NCI-H2081 treated with DMSO at 0.1 percent for 48 hours (cell line): Measurements from ENCODE around the gene ACTR1A.
"Not testable (repeated sequence)": the region's sequence is repeated elsewhere in the genome, so short reads cannot be mapped to it uniquely, and the experiment has no call there.

ENCODE experiments used
- DNase-seq: peaks from one replicate; lab custom pipeline; 2025; lab: John Stamatoyannopoulos, UW

ACTR1A gene

DNA sequence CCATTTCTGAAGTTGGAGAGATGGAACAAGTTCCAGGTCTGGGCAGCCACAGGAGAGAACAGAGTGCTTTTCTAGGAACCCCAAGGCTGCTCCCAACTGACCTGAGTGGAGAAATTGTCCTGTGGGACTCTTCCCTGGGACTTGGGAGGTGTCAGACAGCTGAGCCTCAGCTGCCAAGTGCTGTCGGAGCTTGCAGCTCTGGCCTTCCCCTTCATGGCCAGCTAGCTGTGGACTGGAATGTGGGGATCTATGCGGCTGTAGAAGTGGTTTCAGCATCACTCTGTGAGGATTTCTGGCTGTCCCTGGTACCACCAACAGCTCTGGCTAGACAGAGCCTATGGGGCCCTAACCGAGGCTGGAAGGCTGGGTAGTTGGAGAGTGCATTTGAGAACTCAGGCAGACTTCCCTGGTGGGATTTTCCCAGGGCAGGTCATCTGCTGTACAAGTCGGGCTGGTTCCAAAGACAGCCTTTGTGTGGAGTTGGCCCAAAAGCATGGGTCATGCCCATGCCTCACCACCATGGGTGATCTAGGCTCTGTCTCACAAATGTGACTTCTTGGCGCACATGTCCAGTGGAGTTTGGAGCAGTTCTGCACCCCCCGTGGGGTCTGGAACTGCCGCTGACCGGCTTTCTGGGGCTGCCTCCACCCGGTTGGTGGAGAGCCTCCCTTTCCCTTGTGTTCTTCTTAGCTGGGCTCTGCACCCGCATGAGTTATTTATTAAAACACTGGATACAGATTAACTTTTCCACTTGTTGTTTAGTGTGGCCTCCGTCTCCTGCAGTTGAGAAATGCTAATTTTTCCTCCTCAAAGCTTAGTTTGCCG is 12.2 kb upstream of the ACTR1A start:
- DNase-seq: no peak

DNA sequence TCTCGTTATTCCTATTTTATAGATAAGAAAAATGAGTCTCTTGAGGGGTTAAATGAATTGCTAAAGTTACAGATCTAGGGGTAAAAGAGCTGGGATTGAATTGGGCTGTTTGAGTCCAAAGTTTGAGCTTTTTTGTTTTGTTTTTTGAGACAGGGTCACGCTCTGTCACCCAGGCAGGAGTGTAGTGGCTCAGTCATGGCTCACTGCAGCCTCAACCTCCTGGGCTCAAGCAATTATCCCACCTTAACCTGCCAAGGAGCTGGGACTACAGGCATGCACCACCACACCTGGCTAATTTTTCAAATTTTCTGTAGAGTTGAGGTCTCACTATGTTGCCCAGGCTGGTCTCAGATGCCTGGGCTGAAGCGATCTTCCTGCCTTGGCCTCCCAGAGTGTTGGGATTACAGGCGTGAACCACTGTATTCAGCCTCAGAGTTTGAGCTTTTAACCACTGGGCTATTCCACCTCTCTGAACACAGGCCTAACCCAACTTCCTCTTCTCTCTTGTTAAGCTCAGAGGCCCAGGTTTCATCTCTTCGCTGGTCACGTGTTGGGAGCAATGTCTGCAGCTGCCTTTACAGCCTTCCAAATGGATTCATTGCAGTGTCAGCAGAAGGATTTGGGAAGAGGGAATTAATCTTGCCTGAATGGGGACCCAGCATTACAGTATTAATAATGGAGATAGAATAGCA is 9.2 kb upstream of the ACTR1A start:
- DNase-seq: no peak

DNA sequence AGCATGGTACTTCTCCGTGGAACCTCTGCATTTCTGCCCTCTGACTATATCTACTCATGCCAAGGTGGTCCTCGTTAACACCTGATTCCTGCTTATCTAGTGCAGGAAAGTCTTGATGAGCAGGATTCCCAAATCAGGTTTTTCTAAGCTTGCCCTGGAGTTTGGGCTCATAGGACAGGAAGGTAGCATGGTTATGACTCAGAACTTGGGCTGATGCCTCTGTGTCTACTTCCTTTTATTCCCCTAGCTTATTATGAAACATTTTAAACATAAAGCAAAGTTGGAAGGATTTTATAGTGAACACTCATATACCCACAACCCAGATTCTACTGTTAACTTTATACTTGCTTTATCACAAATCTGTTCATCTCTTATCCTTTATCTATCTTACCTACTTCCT is 6.9 kb upstream of the ACTR1A start:
- no peak for DNase-seq

DNA sequence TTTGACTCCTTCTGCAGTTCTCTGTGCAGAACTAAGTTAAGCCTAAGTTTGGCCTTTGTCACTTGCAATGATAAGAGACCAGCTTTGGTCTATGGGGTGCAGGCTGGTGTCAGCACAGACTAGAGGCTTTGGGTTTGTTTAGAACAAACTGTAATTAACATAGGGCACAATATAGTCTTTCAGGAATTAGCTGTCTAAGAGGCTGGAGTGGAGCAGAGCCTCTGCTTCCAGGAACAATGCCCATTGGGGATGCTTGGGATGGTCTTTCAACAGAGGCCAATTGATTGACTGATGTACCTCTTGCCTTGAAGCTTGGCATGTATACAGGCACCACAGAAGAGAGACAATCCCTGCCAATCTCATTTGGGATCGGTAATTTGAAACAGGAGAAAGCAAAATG is 6.0 kb upstream of the ACTR1A start:
- DNase-seq: no peak

DNA sequence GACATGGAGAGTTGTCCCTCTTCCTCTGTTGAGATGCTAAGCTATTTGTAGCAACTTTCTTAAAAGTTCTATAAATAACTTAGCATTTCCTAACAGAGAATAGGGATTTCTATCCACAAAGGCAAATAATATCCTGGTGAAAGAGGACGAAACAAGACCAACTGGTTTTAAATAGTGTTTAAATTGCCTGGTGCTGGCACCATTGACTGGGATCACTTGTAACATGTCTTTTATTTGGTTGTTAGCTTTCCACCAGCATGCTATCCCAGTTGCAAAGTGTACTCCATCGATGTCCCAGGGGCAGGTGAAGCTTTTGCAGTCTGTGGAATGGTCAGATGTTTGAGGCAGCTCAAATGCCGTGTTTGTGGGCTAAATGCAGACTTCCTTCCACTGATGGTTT is 5.0 kb upstream of the ACTR1A start:
- DNase-seq: no peak

DNA sequence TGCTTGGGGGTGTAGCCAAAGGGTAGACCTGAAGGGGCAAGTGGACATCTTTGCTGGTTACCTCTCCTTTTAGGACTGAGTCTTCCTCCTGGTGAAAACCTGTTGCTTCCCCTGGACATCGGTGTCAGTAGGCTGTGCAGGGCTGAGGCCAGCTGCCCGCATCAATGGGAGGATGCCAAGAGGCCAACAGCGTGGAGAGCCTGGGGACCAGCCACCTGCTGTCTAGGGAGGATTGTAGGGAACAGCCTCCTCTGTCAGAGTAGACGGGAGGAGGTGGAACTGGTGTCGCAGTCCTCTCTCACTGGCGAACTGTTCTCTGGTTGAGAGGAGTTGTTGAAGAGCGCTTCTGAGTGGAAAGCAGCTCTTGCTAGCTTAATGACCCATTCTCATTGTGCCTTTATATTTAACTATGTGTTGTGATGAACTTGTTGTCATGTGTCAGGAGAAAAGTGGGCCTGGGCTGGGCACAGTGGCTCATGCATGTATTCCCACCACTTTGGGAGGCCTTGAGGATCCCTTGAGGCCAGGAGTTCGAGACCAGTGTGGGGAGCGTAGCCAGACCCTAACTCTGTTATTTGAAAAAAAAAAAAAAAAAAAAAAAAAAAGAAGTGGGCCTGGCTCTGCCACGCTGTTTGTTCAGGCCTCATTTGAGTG is 3.1 kb upstream of the ACTR1A start:
- DNase-seq: no peak

DNA sequence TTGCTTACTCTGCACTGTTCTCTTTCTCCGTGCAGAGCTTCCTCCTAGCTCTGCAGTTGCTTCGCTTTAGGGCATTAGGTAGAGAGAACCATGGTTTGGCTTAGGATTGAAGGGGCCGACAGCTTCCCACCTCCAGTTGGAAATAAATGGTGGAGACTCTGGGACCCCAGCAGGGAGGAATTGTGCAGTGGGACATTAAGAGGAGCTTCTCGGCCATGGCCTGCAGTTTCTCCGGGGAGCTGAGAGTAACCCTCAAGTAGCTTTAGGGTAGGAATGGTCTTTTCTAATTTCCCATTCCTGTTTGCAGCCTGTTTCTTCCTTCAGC is 2.4 kb upstream of the ACTR1A start:
- DNase-seq: no peak

DNA sequence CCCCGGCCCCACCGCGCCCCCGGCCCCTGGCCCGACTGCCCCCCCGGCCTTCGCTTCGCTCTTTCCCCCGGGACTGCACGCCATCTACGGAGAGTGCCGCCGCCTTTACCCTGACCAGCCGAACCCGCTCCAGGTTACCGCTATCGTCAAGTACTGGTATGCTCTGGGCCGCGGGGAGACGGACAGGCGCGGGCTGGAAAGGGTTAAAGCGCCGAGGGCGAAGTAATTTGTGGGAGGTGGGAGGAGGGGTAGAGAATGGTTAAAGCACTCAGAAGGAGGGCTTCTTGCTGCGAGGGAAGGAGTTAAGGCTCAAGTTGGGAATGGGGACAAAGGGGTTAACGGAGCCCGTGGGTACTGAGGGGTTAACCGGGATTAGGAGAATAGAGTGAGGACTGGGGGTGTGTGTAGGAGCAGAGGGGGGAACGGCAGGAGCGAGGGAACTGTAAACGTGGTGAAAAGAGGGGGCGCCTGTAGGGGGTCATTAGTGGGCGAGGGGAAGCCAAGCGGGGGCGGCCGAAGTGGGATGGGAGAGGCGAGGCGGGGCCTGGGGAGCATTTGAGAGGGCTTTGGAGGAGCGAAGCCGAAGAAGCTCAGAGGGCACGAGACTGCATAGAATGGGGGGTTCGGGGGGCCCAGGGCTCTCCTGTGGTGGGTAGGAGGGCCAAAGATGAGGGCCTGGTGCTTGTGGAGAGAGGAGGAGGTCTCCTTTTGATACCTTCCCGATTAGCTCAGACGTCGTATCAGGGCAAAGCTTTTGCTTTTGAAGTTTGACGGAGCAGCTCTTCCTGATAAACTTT is 1.9 kb upstream of the ACTR1A start:
- no peak for DNase-seq

DNA sequence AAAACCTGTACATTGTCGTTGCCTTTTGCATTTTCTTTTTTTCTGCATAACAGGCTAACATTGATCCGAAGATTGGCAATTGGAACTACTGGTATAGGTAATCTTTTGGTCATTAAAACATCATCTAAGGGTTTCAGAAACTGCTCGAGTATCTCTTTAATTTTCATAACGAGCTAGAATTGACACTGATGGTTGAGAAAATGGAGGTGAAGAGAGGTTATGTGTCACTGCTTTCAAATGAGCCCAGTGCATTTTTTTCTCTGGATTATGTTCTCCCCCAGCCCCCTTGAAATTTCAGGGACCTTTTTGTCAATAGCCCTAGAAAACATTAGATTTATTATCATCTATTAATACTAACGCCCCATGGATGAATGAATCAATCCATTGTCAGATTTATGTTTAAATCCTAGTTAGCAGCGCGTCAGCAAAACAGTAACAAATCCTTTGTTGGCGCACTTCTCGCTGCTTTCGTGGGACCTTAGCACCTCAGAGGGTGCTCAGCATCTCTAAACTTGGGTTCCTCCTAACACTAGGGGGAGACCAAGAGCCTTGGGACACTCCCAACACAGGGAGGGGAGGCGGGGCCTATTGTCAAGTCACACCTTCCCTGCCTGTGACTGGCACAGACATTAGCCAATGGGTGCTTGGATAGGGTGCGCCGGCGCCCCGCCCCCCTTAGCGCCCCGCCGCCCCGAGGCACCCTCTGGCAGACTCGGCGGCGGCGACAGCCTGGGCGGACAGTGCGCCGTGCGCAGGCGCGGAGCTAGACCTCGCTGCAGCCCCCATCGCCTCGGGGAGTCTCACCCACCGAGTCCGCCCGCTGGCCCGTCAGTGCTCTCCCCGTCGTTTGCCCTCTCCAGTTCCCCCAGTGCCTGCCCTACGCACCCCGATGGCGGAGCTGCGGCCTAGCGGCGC is 1.0 kb upstream of the ACTR1A start, which contains the start of gene SUFU:
TSS of gene SUFU (plus strand) at position 709 of the 915 bp plus-strand sequence. CDS start at position 890, 181 bp downstream.
- DNase-seq: peak; percentile 67

DNA sequence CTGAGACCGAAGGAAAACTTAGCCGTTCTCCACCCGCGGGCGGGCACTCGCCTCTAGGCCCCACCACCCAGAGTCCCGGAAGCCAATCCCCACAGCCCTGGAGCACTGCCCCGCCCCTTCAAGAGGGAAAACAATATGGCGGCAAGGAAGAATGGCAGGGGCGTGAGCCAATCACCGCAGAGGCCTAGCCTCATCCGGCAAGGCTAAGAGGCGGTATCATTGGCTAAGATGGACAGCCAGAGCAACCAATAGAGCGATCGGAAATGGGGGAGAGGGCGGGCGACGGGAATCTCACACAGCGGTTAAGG is 529 bp downstream of the ACTR1A start:
- DNase-seq: peak; percentile 84

DNA sequence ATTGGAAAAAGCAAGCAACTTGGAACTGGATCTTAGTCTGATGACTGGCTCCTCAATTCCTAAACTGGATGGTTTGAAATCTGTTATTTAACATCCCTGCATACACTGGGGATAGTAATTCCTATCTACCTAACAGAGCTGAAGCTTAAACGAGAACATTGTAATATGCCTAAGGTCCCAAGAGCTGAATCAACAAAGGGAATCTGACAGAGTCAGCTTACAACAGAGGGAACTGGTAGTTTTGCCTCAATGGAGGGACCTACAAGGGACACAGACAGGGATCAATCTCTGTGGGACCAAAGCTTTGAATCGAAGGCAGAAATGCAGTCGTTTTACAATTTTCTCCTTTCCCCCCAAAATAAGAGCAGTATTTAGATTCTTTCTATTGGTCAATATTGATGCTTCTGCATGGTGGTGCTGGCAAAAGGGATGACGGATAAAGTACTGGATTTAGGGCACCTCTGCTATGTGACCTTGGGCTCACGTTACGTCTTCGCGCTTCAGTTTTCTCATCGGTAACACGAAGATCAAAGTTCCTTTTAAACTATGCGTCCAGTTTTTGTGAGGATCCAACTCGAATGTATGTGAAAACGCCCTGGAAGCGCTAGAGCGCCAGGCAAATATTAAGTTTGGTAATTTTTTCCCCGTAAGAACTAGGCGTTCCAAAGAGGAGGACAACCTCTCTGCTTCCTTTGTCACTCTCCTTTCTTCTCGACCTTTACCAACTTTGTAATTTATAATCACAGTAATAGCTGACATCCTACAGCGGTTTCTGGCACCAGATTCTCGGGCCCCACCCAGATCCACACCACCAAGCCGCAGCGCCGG is 1.1 kb downstream of the ACTR1A start:
- DNase-seq: no peak

DNA sequence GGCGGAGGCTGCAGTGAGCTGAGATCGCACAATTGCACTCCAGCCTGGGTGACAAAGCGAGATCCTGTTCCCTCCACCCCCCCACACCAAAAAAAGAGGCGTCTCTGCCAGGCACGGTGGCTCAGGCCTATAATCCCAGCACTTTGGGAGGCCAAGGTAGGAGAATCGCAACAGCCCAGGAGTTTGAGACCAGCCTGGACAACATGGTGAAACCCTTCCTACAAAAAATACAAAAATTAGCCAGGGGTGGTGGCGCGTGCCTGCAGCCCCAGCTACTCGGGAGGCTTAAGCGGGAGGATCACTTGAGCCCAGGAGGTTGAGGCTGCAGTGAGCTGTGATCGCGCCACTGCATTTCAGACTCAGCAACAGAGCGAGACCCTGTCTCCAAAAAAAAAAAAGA is 1.8 kb downstream of the ACTR1A start:
- not testable (repeated sequence) for DNase-seq

DNA sequence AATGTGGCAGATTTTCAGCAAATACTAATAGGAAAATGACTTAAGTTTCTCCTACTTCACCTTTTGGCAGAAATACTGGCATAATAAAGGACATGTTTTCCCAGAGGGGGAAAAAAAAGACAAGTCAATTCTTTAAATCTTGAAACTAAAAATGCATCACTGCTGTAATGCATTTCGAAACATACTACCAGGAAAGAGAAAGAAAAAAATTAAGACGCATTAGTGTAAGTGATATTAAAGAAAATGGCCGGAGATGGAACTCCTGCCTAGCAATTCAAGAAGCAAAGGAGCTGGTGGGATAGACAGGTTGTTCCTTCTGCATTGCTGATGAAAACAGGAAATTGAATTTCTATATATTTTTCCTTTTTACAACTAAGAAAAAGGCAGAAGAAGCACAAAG is 3.2 kb downstream of the ACTR1A start:
- DNase-seq: no peak

DNA sequence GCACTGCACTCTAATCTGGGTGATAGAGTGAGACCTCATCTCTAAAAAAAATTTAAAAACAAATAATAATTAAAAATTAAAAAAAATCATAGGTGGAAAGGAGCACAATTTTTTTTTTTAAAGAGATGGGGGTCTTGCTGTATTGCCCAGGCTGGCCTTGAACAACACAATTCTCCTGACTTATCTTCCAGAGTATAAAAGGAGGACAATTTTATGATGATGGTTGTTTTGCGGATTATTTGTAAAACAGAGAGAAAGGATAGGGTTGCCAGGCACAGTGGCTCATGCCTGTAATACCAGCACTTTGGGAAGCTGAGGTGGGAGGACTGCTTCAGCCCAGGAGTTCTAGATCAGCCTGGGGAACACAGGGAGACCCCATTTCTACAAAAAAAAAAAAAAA is 5.0 kb downstream of the ACTR1A start:
- no peak for DNase-seq

DNA sequence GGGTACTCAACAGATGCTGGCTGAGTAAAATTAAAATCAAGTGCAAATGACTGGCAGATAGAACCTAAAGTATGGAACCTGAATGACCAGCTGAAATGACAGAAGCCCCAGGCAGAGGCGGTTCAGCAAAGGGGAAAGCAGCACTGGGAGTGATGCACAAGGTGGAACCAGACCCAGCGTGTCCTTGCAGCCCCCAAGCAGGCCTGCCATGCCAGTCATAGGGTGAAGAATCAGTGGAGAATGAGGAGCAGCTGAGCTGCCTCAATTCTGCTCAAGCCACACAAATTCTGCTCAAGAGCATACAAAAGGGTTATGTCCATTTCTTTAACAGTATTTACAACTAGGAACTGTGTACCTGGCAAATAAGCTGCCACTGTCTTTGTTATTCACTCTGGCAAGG is 8.7 kb downstream of the ACTR1A start:
- no peak for DNase-seq

DNA sequence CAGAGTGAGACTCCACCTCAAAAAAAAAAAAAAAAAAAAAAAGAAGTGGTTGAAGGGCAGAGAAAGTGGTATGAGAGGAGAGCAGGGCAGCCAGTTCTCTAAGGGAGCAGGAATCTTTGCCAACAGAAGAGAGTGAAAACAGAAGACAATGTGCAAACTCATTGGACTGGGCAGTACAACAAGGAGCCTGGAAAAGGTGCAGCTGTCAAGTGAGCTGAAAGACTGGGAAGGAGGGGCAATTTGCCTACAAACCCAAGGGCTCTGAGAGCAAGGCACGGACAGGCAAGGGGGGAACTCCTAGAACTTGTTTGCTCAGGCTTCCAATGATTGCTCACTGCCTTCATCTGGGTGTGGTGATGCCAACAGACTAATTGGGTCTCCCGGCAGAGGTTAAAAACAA is 9.5 kb downstream of the ACTR1A start:
- no peak for DNase-seq

DNA sequence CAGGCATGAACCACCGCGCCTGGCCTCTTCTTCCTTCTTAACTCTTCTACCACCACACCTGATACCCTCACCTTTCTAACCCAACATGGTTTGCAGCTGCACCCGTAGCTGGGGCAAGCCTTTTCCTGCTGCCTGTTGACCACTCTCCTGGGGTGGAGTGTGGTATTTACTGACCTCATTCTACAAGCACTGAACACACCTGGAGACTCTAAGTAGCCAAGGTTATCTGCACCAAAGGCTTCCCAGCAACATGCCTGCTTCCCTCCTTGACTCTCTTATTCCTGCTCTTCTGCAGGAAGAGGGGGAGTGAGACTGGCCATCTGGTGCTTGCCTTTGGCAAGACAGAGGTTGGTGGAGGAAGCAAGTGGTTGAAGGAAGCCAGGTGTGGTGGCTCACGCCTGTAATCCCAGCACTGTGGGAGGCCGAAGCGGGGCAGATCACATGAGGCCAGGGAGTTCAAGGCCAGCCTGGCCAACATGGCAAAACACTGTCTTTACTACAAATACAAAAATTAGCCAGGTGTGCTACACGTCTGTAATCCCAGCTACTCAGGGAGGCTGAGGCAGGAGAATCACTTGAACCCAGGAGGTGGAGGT is 10.1 kb downstream of the ACTR1A start:
- DNase-seq: no peak

DNA sequence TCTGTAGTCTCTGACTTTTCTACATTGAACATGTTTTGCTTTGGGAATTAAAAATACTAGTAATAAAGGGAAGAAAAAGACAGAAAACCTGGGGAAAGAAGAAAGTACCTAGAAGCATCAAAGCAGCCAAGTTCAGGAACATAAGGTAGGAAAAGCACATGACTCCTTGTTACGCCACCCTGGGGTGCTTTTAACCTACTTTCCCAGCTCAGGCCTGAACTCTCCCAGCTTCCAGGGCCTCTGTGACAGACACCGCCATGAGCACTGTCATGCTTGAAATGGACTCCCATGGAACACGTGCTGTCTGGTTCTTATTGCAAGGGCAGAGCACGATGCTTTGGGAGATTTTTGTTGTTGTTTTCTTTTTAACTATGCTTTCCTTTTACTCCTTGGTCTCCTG is 11.4 kb downstream of the ACTR1A start:
- no peak for DNase-seq

DNA sequence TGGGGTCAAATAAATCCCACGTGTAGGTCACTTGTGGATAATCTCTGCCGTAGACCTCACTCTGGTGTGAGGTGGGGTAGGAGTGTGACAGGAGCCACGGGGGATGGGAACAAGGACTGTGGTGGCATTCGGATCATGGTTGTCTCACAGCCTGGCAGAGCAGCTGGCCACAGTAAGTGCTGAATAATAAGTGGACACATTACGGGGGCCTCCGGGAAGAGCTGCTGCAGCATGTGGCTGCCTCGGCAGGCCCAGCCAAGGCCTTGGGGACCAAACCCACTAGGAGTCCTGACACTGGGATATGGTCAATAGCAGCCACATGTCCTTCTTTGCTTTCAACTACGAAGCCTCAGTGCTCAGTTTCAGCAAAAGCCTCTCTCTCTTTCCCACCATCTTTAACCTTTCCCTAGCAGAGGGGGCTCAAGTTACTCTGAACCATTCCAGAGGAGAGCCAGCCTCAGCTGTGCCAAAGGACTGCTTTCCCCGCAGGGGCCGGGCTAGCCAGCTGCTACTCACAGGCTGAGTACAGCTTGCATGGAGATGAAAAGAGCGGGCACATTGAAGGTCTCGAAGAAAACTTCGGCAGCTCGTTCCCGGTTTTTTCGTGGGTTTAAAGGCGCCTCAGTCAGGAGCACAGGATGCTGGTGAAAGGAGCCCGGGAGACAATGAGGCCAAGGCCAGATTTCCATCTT is 17.3 kb downstream of the ACTR1A start:
- DNase-seq: no peak

DNA sequence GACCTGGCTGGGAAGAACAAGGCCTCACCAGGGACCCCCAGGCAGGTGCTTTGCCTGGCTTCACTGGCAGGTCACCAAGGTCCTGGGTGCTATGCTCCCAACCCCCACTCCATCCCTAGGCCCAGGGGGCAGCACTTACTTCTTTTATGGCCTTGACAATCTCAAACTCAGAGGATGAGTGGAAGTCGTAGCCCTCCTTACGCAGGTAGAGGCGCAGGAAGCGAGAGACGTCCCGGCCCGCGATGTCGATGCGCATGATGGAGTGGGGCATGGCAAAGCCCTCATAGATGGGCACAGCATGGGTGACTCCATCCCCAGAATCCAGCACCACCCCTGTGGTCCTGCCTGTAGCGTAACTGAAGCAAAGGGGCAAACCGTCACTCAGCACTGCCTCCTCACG is 18.5 kb downstream of the ACTR1A start:
- no peak for DNase-seq
